SHP77 treated with DMSO at 0.1 percent for 48 hours (cell line): ENCODE data around the gene RAET1G.
A peak's percentile ranks its signal among the peaks of the same experiment; 100 is the strongest.
"Not testable (repeated sequence)": the region's sequence is repeated elsewhere in the genome, so short reads cannot be mapped to it uniquely, and the experiment has no call there.

ENCODE experiments used
- DNase-seq: peaks from one replicate; lab custom pipeline; 2025; lab: John Stamatoyannopoulos, UW

The RAET1G gene

DNA sequence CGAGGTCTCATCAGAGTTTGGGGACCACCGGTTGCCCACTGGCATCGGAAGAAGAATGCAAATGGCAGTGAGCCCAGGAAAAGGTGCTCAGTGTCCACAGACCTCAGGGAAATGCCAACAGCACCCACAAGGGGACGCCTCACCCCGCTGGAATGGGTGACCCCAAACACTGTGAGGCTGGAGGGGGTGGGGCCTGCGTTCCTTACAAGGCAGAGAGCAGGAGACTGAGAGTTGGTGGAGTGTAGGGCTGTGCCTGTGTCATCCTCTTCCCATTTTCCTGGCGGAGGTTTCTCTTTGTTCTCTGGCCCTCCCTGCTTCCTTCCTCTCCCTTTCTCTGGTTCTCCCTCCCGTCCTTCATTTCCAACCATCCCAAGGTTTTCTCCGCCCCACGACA lies 31.0 kb upstream of the RAET1G start:
- DNase-seq = not testable (repeated sequence)

DNA sequence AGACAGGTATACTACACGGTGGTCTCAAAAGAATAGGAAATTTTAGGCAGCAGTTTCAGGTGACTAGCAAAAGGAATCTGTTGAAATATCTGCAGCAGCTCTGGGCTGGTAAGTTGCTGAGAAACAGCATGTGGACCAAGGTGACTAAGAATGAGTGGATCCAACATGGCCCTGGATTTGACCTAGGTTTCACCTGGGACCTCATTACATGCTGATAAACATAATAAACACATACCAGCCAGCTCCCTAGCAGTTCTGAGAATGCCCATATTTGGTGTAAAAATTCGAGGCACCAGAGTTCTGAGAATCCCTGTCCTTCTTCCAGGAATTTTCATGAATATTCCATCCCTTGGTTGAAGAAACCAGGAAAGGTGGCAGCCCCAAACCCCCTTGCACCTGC lies 30.5 kb upstream of the RAET1G start:
- not testable (repeated sequence) for DNase-seq

DNA sequence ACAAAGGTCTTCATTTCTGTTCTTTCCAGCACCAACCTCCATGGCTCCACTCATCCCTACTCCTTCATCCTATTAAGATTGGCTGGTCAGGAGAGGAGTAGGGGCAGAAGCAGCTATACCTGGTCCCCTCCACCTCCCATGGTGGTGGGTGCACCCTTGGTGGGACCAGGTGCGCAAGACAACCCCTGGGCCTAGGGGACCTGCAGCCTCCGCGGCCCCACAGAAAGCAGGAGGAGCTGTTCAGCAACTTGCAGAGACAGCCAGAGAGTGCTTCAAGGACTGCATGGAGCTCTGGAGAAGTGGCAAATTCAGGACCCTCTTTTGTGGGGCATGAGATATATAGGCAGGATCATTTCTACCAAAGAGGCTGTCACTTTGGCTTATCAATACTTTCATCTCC lies 28.7 kb upstream of the RAET1G start:
- no peak for DNase-seq

DNA sequence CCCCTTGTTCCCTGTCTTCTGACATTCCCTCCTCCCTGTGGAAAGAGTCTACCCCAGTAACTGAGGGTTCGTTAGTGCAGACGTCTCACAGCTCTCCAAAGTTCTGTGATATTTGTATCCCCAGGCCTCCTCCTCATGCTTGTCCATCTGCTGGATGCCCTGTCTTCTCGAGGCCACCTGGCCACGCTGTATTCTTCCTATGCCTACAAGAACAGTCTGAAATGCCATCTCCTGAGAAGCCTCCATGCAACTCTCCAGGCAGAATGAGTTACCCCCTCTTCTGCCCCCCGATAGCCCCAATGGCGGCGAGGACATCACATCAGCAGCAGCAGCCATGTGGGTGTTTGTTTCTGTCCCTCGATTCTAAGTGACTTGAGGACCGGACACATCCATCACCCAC lies 28.2 kb upstream of the RAET1G start:
- no peak for DNase-seq

DNA sequence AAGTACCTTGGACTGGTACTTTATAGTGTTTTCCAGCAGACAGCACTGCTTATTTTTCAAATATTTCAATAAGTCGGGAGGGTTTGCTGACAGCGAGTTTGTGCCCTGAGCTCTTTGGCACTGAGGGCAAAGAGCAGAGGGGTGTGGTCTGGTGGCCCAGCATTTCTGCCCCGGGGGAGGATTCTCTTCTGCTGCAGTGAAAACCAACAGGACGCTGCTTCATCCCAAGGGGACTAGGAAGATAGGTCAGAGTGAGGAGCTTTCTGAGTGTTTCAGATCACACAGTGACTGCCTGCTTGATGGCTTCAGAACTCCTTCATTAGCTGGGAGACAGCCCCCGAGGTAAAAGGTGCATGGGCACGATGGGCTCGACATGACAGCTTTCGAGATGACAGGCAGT lies 27.5 kb upstream of the RAET1G start:
- DNase-seq = no peak

DNA sequence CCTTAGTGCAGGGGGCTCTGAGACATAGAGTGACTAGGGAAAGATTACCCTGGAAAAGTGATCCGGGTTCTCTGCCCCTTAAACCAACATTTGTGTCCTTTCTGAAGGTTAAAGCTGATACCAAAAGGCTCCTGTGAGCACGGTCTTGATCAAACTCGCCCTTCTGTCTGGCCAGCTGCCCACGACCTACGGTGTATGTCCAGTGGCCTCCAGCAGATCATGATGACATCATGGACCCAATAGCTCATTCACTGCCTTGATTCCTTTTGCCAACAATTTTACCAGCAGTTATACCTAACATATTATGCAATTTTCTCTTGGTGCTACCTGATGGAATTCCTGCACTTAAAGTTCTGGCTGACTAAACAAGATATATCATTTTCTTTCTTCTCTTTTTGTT lies 25.7 kb upstream of the RAET1G start:
- DNase-seq = no peak

DNA sequence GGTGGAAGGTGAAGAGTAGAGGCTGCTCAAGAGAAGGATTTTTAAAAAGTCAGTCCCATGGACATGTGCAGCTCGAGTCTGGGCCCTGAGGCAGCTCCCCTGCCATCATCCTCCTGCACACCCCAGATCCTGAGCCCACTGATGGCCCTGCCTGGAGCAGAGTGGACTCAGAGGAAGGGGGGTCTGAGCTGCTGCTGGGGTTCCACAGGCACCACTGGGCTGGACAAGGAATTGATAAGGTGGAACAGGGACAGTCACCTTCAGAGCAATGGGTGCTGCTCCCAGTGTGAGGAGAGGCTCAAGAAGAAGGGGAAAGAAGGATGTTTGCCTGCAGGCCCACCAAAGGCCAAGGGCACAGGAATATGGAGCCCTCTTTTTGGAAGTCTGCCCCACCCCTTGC lies 25.1 kb upstream of the RAET1G start:
- DNase-seq = no peak

DNA sequence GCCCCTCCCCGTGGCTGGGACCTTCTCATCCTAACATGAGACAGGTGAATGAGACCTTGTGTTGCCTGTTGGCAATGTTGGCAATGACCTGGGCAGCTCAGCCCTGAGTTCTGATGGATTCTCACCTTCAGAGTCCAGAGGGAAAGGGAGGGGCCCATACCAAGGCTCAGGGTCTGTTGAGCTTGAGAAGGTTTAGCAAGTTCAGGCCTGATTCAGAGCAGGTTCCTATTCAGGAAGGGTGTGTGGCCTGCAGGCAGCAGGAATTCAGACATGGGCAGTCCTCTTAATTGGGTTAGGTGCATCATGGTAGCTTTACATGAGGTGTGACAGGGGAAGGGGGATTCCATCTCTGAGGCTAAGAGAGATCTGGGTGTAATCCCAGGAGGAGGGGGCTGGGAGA lies 24.6 kb upstream of the RAET1G start:
- DNase-seq = not testable (repeated sequence)

DNA sequence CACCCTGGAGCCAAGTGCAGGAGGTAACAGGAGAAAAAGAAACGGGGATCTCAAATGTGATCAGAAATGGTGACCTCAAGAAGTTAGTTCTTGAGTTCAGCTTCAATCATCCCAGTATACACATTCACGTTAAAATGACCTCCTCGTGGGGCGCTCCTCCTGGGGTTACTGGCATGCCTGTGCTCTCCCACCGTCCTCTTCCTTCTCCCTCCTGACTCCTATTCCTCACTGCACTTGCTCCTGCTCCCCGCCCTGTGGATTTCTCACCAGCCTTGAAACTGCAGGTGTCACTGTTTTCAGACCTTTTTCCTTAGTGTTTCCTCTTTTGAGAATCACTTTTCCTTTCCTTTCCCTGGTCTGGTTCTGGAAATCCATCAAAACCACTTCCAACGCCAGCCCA lies 23.7 kb upstream of the RAET1G start:
- not testable (repeated sequence) for DNase-seq

DNA sequence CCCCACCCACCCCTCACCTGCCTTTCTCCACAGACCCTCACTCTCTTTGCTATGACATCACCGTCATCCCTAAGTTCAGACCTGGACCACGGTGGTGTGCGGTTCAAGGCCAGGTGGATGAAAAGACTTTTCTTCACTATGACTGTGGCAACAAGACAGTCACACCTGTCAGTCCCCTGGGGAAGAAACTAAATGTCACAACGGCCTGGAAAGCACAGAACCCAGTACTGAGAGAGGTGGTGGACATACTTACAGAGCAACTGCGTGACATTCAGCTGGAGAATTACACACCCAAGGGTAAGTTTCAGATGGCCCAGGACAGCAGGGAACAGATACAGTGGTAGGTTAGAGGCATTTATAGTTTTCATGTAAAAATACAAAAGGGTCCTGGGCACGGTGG lies 22.4 kb upstream of the RAET1G start:
- DNase-seq = not testable (repeated sequence)

DNA sequence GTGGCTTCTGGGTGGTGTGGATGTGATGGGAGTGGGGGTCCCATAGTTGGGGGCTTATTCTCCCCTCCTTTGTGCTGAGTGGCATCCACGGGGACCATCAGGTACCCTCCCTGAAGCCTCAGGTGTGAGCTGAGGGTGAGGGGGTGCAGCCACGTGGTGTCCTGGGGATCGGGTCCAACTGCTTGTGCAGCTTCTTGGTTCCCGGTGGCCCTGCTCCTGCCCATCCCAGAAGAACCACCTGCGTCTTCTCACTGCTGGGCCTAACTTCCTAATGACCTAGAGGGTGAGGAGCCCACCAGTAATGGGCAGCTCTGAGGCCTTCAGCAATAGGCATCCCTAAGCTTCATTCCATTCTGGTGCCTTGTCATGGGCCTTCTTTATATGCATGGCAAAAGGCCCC lies 20.4 kb upstream of the RAET1G start:
- not testable (repeated sequence) for DNase-seq

DNA sequence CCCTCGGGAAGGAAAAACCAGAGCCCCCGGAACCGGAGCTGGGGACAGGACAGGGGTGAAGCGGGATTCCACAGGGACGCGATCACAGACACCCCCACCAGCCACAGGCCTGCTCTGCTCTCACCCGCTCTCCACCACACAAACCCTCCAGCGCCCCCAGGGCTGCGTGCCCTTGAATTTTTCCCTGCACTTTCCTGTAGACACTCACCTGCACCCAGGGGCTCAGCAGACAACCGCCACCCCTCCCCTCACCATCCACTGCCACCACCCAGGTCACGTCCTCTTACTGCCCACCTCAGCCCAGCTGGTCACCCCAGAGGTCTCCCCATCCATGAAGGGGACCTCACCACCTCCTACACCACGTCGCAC lies 19.5 kb upstream of the RAET1G start:
- DNase-seq = no peak

DNA sequence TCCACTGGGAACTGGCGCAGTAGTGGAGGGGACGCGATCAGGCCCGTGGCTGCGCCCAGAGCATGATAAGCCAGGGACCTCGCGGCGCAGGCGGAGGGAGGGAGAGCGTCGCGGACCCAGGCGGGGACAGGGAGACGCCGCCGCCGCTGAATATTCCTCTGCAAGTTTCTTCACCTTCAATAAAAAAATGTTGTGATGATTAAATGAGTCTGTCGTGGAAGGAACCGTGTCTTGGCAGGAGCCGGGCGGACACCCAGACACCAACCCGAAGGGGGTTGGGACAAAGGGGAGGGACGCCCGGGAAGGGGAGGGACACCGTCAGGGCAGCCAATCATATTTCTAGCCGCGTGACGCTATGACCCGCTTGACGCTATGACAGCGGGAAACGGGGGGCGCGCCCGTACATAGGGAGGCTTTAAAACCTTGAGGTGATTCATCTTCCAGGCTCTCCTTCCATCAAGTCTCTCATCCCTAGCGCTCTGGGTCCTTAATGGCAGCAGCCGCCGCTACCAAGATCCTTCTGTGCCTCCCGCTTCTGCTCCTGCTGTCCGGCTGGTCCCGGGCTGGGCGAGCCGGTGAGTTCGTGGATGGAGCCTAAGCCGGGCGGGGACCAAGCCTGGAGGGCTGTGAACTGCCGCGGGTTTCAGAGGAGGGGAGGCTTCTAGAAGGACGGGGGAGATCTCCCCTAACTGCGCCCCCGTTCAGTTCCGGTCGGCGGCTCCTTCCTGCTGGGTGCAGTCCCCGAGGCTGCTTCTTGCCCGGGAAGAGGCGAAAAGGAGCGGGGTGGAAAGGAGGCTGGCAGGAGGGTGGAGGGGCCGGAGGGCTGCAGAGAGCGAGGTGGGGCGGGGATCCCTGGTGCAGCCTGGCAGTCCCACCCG lies 18.9 kb upstream of the RAET1G start, which contains the start of gene ULBP2:
Gene ULBP2, plus strand, starts transcription at position 432 of the 878 bp plus-strand sequence. Its CDS starts 59 bp downstream, at position 491.
- peak; percentile 52 for DNase-seq

DNA sequence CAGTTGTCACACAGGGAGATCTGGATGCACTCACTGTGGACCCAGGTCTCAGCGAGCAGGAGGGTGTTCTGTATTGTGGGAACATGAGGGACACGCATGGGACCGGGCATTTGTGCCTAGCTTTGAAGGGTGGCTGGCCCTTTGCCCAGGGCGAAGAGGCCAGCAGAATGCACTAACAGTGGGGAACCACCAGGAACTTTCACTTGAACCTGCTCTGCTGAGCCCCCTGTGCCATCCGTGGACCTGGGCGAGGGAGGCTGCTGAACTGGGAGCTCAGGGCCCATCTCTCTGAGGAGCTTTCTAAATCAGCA lies 17.7 kb upstream of the RAET1G start:
- no peak for DNase-seq

DNA sequence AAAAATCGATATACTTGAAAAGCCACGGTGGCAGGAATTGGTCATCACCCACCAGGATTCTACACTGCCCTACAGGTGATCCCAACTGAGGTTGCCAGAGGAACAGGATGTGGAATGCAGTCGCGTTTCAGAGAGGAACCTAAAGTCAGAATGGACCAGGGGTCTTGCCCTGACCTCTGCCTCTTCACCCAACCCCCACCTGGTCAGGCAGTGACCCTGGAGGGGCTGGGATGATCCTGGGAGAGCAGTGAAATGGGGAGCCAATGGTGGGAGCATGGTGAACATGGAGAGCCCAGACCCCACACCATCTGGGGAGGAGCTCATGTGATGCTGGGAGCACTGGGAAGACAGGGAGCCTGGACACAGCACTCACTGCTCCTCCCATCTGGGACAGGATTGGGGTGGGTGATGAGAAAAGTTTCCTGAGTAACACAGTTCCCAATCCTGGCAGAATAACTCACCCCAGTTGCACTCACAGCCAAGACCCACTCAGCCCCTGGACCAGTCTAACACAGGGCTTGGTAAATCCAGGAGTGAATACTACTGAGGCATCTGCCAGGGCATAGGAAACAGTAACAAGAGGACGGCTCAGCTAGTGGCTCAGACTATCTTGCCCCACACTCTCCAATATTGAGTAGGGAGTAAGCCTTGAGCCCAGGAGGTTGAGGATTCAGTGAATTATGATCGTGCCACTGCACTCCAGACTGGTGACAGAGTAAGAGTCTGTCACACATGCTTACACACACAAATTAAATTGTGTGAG lies 17.2 kb upstream of the RAET1G start:
- no peak for DNase-seq

DNA sequence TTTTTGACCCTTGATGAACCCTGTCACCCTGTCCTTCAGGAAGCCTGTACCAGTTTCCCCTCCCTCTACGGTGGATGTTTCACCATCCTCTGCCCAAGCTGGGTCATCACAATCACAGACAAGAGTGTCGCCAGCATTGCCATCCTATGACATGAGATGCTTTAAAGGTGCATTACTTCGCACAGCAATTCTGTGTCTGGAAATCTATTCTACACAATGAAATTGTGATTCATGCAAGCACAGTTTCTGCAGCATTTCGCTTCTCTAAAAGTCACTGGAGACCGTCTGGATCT lies 16.4 kb upstream of the RAET1G start:
- DNase-seq = no peak

DNA sequence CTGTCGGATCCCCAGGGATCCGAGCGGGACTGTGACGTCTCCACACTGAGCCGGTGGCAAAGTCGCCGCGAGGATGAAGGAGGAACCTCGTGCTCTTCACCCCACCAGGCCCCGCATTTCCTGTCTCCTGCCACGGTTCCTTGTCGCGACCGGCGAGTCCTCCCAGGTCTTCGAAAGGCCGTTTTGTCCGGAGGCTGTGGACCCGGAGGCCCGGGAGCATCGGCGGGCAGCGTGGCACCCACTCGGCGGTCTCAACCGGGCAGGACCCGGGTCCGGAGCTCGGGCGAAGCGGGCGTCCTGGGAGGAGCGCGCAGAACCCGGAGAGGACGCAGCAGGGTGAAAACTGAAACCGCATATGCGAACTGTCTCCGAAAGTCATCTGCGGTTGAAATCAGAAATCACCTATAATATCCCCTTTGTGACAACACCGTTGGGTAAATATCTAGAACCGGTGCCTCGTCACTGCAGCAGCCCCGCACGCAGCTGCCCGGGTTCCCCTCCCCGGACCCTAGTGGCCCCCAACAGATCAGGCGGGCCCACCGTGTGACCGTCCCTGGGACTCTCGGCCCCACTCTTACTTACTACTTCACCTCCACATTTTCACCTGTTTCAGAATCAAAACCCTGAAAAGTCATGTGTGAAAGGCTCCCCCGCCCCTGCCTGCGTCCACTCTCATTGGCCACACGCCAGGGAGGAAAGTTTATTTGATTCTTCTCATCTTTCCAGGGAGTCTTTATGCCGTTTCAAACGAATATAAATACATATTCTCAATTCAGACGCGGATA lies 15.8 kb upstream of the RAET1G start:
- DNase-seq = no peak

DNA sequence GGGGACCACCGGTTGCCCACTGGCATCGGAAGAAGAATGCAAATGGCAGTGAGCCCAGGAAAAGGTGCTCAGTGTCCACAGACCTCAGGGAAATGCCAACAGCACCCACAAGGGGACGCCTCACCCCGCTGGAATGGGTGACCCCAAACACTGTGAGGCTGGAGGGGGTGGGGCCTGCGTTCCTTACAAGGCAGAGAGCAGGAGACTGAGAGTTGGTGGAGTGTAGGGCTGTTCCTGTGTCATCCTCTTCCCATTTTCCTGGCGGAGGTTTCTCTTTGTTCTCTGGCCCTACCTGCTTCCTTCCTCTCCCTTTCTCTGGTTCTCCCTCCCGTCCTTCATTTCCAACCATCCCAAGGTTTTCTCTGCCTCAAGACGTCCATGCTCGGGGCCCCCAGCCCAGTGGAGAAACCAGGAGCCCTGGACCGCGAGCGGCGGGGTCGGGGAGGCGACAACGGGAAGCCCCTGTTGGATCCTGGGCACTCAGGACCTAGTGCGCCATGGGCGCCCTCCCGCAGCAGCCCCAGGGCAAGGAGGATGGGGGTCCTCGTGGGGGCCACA lies 15.2 kb upstream of the RAET1G start:
- not testable (repeated sequence) for DNase-seq

DNA sequence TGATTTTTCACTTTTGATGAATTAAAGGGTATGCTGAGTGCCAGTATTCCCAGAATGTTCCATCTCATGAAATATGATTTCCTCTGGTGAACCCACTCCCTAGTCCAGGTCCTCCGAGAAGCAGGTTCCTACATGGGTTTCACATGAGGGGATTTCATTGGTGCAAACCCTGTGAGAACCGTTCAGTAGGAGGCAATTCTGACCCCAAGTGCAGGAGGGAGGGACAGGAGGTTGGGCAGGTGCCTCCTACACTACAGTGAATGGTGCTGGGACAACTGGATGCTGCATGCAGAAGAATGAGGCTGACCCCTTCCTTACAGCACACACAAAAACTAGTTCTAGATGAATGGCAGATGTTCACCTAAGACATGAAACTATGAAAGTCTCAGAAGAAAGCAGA lies 13.8 kb upstream of the RAET1G start:
- no peak for DNase-seq

DNA sequence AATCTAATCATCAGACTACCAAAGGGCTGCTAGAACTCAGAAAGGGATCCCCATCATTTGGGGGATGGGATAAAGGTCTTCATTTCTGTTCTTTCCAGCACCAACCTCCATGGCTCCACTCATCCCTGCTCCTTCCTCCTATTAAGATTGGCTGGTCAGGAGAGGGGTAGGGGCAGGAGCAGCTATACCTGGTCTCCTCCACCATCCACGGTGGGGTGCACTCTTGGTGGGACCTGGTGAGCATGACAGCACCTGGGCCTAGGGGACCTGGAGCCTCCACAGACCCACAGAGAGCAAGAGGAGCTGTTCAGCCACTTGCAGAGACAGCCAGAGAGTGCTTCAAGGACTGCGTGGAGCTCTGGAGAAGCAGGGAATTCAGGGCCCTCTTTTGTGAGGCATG lies 12.7 kb upstream of the RAET1G start:
- DNase-seq = no peak

DNA sequence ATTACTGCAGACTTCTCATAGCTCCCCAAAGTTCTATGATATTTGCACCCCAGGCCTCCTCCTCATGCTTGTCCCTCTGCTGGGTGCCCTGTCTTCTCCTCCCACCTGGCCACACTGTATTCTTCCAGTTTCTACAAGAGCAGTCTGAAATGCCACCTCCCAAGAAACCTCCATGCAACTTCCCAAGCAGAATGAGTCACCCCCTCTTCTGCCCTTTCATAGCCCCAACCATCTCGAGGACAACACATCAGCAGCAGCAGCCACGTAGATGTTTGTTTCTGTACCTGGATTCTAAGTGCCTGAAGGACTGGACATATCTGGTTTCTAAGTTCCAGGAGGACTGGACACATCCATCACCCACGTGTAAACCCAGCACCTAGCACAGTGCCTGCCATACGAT lies 12.3 kb upstream of the RAET1G start:
- DNase-seq = no peak
